Gastrocnemius medialis (tissue), 4 donors: ENCODE measurements around the gene CNKSR3. TPM values are rescaled to one million over a fixed set of nuclear protein-coding genes. Genes with fewer than 3 reads are reported as not detected.

ENCODE experiments used
- ATAC-seq, 2 donors: fragments of 150-250 bp; one replicate each; pipeline ENCODE4 v1.9.1; 2016
- DNase-seq, 2 donors: peaks; one replicate each; pipeline ENCODE4 v3.0.0-alpha.2; 2019
- H3K27ac ChIP-seq, 4 donors: fragments of 200-600 bp; sonication (generic); 1 replicate in 1 of 4; 2 replicates in 3 of 4; pipeline ENCODE4 v1.5.1; 2016 to 2018; ENCODE audit warnings: mild to moderate bottlenecking in 2 of 4, moderate library complexity in 1 of 4
- H3K27me3 ChIP-seq, 3 donors: fragments of 200-600 bp; sonication (generic) in 2 of 3; 1 replicate in 1 of 3; 2 replicates in 2 of 3; pipeline versions ENCODE4 v1.5.1 to v1.6.0; 2016 to 2019; ENCODE audit warnings: mild to moderate bottlenecking in 1 of 3, moderate library complexity in 1 of 3
- H3K36me3 ChIP-seq, 2 donors: fragments of 200-600 bp; sonication (generic) in 1 of 2; one replicate each; pipeline ENCODE4 v1.5.1; 2017 to 2018
- H3K4me1 ChIP-seq, 2 donors: fragments of 200-600 bp; sonication (generic) in 1 of 2; one replicate each; pipeline ENCODE4 v1.5.1; 2016 to 2017; ENCODE audit warnings: mild to moderate bottlenecking in 2 of 2
- H3K4me3 ChIP-seq, 4 donors: fragments of 200-600 bp; sonication (generic) in 3 of 4; 1 replicate in 1 of 4; 2 replicates in 3 of 4; pipeline ENCODE4 v1.5.1; 2016 to 2019; ENCODE audit warnings: mild to moderate bottlenecking in 2 of 4
- H3K9me3 ChIP-seq, 3 donors: fragments of 200-600 bp; sonication (generic) in 2 of 3; 1 replicate in 1 of 3; 2 replicates in 2 of 3; pipeline ENCODE4 v1.5.1; 2016 to 2019
- CTCF ChIP-seq, 5 experiments: fragments of 450-650 bp in 3 of 5; fragments of 200-600 bp in 2 of 5; sonication (generic) in 2 of 5; IDR thresholded peaks in 4 of 5; conservative IDR thresholded peaks in 1 of 5; 1 replicate in 4 of 5; 2 replicates in 1 of 5; pipeline ENCODE4 v1.5.1; 2016 to 2019; ENCODE audit warnings: antibody characterized with exemption in 5 of 5, mild to moderate bottlenecking in 3 of 5, moderate library complexity in 3 of 5
- POLR2A ChIP-seq, 2 donors: fragments of 450-650 bp; IDR thresholded peaks; one replicate each; pipeline ENCODE4 v1.6.1; 2017; ENCODE audit warnings: antibody characterized with exemption in 2 of 2, mild to moderate bottlenecking in 2 of 2, moderate library complexity in 2 of 2
- in situ Hi-C, 4 donors: fragments of 200-750 bp; cut with MboI; loops; one replicate each; pipeline versions ENCODE4 v1.15.0 to v1.8.0; 2017; ENCODE audit warnings: low sequenced_read_pairs in 4 of 4
- intact Hi-C: fragments of 100-400 bp; cut with DNase I; formaldehyde crosslinking; loops from one replicate; pipeline ENCODE4 v1.15.1; 2023; ENCODE audit warnings: low total_unique reads
- total RNA-seq, 4 donors: library from RNA; depleted of rRNA; stranded (reverse); fragments of >200 nt; gene quantifications; one replicate each; pipeline versions ENCODE4 v1.1.0 to v1.2.3, GENCODE V29; 2016

The CNKSR3 gene
- total RNA-seq, 4 donors from 2014 or later = 0.70 to 4.6 (median 2.9) TPM

GRCh38 chr6:154506582-154506981, 3.9 kb downstream of the CNKSR3 start:
- Histone ChIP-seq H3K27ac (no peak overlapping the region), H3K9me3 (no peaks in the 10 kb centered on the region), H3K36me3 (no peaks in the 10 kb centered on the region), H3K4me1 (peaks cover 12 to 18% of the 10 kb centered on the region in 2 donors), H3K27me3 (no peaks in the 10 kb centered on the region), H3K4me3 (no peak overlapping the region)
- in situ Hi-C loops = loop anchor here in 1 of 4 donors (25.0 kb wide), 1 partner anchor 94 kb away; no protein-coding TSS in a partner anchor
- intact Hi-C loops = no loop called here
- DNase-seq (no peak), ATAC-seq (no peak)
- no peak for TF ChIP-seq CTCF (IDR thresholded peaks at IDR 0.05 in 4 of 5, conservative IDR thresholded peaks at IDR 0.05 in 1 of 5)
- no peak for TF ChIP-seq POLR2A (IDR thresholded peaks at IDR 0.05)

GRCh38 chr6:154506108-154506507, 4.4 kb downstream of the CNKSR3 start:
- no peak for ATAC-seq
- peaks cover 12 to 18% of the 10 kb centered on the region in 2 donors for H3K4me1 ChIP-seq

GRCh38 chr6:154504865-154505449, 5.5 kb downstream of the CNKSR3 start:
- Histone ChIP-seq H3K27me3 (no peaks in the 10 kb centered on the region), H3K9me3 (no peaks in the 10 kb centered on the region), H3K36me3 (no peaks in the 10 kb centered on the region), H3K4me3 (no peak overlapping the region), H3K27ac (no peak overlapping the region), H3K4me1 (peaks cover 17 to 18% of the 10 kb centered on the region in 2 donors)
- TF ChIP-seq CTCF (IDR thresholded peaks at IDR 0.05 in 4 of 5, conservative IDR thresholded peaks at IDR 0.05 in 1 of 5) (no peak), POLR2A (IDR thresholded peaks at IDR 0.05) (no peak)
- no peak for ATAC-seq
- in situ Hi-C loops = loop anchor here in 1 of 4 donors (25.0 kb wide), 1 partner anchor 93 kb away; no protein-coding TSS in a partner anchor
- DNase-seq = no peak
- intact Hi-C loops = no loop called here

More at GRCh38 chr6:154506108-154506507, 4.4 kb downstream of the CNKSR3 start:
- Histone ChIP-seq H3K36me3 (no peaks in the 10 kb centered on the region), H3K9me3 (no peaks in the 10 kb centered on the region), H3K4me3 (no peak overlapping the region), H3K27me3 (no peaks in the 10 kb centered on the region), H3K27ac (no peak overlapping the region)
- in situ Hi-C loops = loop anchor here in 1 of 4 donors (25.0 kb wide), 1 partner anchor 94 kb away; no protein-coding TSS in a partner anchor
- DNase-seq = no peak
- TF ChIP-seq POLR2A (IDR thresholded peaks at IDR 0.05) = no peak
- intact Hi-C loops = no loop called here

GRCh38 chr6:154504102-154504501, 6.4 kb downstream of the CNKSR3 start:
- ATAC-seq (no peak), DNase-seq (no peak)
- Histone ChIP-seq H3K27me3 (no peaks in the 10 kb centered on the region), H3K27ac (no peak overlapping the region), H3K4me1 (peaks cover 15 to 22% of the 10 kb centered on the region in 2 donors), H3K4me3 (no peak overlapping the region), H3K36me3 (no peaks in the 10 kb centered on the region), H3K9me3 (no peaks in the 10 kb centered on the region)
- no peak for TF ChIP-seq CTCF (IDR thresholded peaks at IDR 0.05 in 4 of 5, conservative IDR thresholded peaks at IDR 0.05 in 1 of 5)
- no peak for TF ChIP-seq POLR2A (IDR thresholded peaks at IDR 0.05)
- intact Hi-C loops (no loop called here), in situ Hi-C loops (loop anchor here in 1 of 4 donors (25.0 kb wide), 1 partner anchor 92 kb away; no protein-coding TSS in a partner anchor)

GRCh38 chr6:154503658-154504057, 6.8 kb downstream of the CNKSR3 start:
- H3K36me3 ChIP-seq = no peaks in the 10 kb centered on the region
- H3K4me3 ChIP-seq = no peak overlapping the region
- in situ Hi-C loops = loop anchor here in 1 of 4 donors (25.0 kb wide), 1 partner anchor 91 kb away; no protein-coding TSS in a partner anchor
- no peak overlapping the region for H3K27ac ChIP-seq
- ATAC-seq (no peak), DNase-seq (no peak)
- intact Hi-C loops = no loop called here
- no peaks in the 10 kb centered on the region for H3K27me3 ChIP-seq
- TF ChIP-seq CTCF (IDR thresholded peaks at IDR 0.05 in 4 of 5, conservative IDR thresholded peaks at IDR 0.05 in 1 of 5) (no peak), POLR2A (IDR thresholded peaks at IDR 0.05) (no peak)
- H3K4me1 ChIP-seq = peaks cover 11 to 21% of the 10 kb centered on the region in 2 donors
- no peaks in the 10 kb centered on the region for H3K9me3 ChIP-seq
